ENCODE data around the gene TENM3.

TENM3 gene

DNA sequence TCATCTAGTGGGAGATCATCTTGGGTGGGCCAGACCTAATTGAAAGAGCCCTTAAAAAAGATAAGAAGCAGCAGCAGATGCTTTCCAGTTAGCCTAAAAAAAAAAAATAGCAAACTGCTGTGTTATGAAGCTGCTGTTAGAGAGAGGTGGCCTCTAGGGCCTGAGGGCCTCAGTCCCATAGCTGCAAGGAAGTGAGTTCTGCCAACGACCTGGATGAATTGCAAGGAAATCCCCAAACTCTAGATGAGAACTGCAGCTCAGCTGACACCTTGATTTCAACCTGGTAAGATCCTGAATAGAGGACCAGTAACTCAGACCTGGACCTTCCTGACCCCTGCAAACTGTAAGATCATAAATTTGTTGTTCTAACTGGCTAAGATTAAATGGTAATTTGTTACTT lies 275.2 kb downstream of the TENM3 start:
- TF ChIP-seq, protein P1, sequence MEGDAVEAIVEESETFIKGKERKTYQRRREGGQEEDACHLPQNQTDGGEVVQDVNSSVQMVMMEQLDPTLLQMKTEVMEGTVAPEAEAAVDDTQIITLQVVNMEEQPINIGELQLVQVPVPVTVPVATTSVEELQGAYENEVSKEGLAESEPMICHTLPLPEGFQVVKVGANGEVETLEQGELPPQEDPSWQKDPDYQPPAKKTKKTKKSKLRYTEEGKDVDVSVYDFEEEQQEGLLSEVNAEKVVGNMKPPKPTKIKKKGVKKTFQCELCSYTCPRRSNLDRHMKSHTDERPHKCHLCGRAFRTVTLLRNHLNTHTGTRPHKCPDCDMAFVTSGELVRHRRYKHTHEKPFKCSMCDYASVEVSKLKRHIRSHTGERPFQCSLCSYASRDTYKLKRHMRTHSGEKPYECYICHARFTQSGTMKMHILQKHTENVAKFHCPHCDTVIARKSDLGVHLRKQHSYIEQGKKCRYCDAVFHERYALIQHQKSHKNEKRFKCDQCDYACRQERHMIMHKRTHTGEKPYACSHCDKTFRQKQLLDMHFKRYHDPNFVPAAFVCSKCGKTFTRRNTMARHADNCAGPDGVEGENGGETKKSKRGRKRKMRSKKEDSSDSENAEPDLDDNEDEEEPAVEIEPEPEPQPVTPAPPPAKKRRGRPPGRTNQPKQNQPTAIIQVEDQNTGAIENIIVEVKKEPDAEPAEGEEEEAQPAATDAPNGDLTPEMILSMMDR (IDR thresholded peaks at IDR 0.05): no peak
- H3K4me1 Mint-ChIP-seq: peaks cover 5% of the 10 kb centered on the region
- peaks cover 3% of the 10 kb centered on the region for H3K27me3 Mint-ChIP-seq (ENCODE audit: low read depth, poor library complexity)
- peaks cover 21% of the 10 kb centered on the region for H3K9me3 Mint-ChIP-seq
- no peak overlapping the region for H3K27ac Mint-ChIP-seq
- peaks cover 33% of the 10 kb centered on the region for H3K36me3 Mint-ChIP-seq (ENCODE audit: low read depth)
- no peak overlapping the region for H3K4me3 Mint-ChIP-seq
- DNase-seq: no peak

- no peak for DNase-seq
- H3K36me3 Mint-ChIP-seq (ENCODE audit: low read depth): peaks cover 35% of the 10 kb centered on the region
- TF ChIP-seq, protein P1 (IDR thresholded peaks at IDR 0.05): no peak
- peak overlapping the region; percentile 54 for H3K27ac Mint-ChIP-seq
- peaks cover 21% of the 10 kb centered on the region for H3K9me3 Mint-ChIP-seq
- H3K27me3 Mint-ChIP-seq (ENCODE audit: low read depth, poor library complexity): peaks cover 3% of the 10 kb centered on the region
- H3K4me1 Mint-ChIP-seq: peaks cover 5% of the 10 kb centered on the region
- H3K4me3 Mint-ChIP-seq: no peak overlapping the region
These were observed 276.3 kb downstream of the TENM3 start for GRCh38 chr4:182519528-182519927.

GRCh38 chr4:182521011-182521410 lies 277.8 kb downstream of the TENM3 start:
- H3K27ac Mint-ChIP-seq: no peak overlapping the region
- H3K9me3 Mint-ChIP-seq: peaks cover 21% of the 10 kb centered on the region
- TF ChIP-seq, protein P1 (IDR thresholded peaks at IDR 0.05): no peak
- H3K4me1 Mint-ChIP-seq: peaks cover 11% of the 10 kb centered on the region
- H3K36me3 Mint-ChIP-seq (ENCODE audit: low read depth): peaks cover 45% of the 10 kb centered on the region
- DNase-seq: no peak
- H3K4me3 Mint-ChIP-seq: no peak overlapping the region
- peaks cover 6% of the 10 kb centered on the region for H3K27me3 Mint-ChIP-seq (ENCODE audit: low read depth, poor library complexity)

DNA sequence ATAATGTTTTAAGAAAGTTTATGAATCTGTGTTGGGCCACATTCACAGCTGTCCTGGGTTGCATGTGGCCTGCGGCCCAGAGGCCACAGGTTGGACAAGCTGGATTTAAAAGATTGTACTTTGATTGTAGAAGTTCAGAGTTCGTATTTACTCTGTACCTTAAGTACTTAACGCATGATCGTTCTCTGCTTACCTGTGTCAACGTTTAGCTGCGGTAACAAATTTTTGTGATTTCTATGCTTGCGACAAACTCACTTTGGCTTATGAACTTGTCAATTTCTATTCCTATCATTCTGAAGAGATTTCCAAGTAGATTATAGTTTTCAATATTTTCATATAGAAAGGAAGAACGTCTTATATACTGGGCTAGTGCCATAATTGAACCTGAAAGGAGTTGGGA lies 285.6 kb downstream of the TENM3 start:
- Mint-ChIP-seq H3K27ac (no peak overlapping the region), H3K36me3 (ENCODE audit: low read depth) (peaks cover 44% of the 10 kb centered on the region), H3K4me1 (peaks cover 31% of the 10 kb centered on the region), H3K4me3 (no peak overlapping the region), H3K9me3 (peaks cover 14% of the 10 kb centered on the region), H3K27me3 (ENCODE audit: low read depth, poor library complexity) (peaks cover 6% of the 10 kb centered on the region)
- TF ChIP-seq, protein P1 (IDR thresholded peaks at IDR 0.05): no peak
- no peak for DNase-seq

- peaks cover 33% of the 10 kb centered on the region for H3K4me1 Mint-ChIP-seq
- peaks cover 12% of the 10 kb centered on the region for H3K9me3 Mint-ChIP-seq
- H3K27ac Mint-ChIP-seq: peak overlapping the region; percentile 18
- peaks cover 3% of the 10 kb centered on the region for H3K27me3 Mint-ChIP-seq (ENCODE audit: low read depth, poor library complexity)
- no peak for DNase-seq
- peaks cover 36% of the 10 kb centered on the region for H3K36me3 Mint-ChIP-seq (ENCODE audit: low read depth)
- H3K4me3 Mint-ChIP-seq: no peak overlapping the region
- TF ChIP-seq, protein P1 (IDR thresholded peaks at IDR 0.05): no peak
These were observed 287.2 kb downstream of the TENM3 start for GRCh38 chr4:182530451-182530850.

- H3K27me3 Mint-ChIP-seq (ENCODE audit: low read depth, poor library complexity): peaks cover 3% of the 10 kb centered on the region
- H3K36me3 Mint-ChIP-seq (ENCODE audit: low read depth): peaks cover 26% of the 10 kb centered on the region
- peak overlapping the region; percentile 85 for H3K27ac Mint-ChIP-seq
- H3K9me3 Mint-ChIP-seq: peaks cover 3% of the 10 kb centered on the region
- no peak overlapping the region for H3K4me3 Mint-ChIP-seq
- TF ChIP-seq, protein P1 (IDR thresholded peaks at IDR 0.05): no peak
- DNase-seq: no peak
- H3K4me1 Mint-ChIP-seq: peaks cover 30% of the 10 kb centered on the region
These were observed 288.5 kb downstream of the TENM3 start for GRCh38 chr4:182531555-182532162.
